ENCODE measurements around the gene PRPF18.

Gene PRPF18

GRCh38 chr10:13587391-13587790, 626 bp downstream of the PRPF18 start:
- Histone ChIP-seq H4K20me1 (ENCODE audit: insufficient read depth, low read length) (peaks cover 9% of the 10 kb centered on the region; the same call in 1 of the 2 replicates), H3K4me2 (ENCODE audit: insufficient read depth, low read length) (peak overlapping the region; percentile 95), H3K4me1 (ENCODE audit: insufficient read depth, low read length) (peaks cover 31% of the 10 kb centered on the region), H3K36me3 (ENCODE audit: insufficient read depth, low read length) (peaks cover 6% of the 10 kb centered on the region), H3K27ac (ENCODE audit: low read length) (peak overlapping the region; percentile 87), H3K4me3 (ENCODE audit: low read depth in 1 of 2, low read length in 2 of 2) (peak overlapping the region; percentile 89 to 98), H3K27me3 (ENCODE audit: insufficient read depth, low read length, poor library complexity) (peaks cover 5% of the 10 kb centered on the region), H3K79me2 (ENCODE audit: insufficient read depth, low read length) (peaks cover 51% of the 10 kb centered on the region), H3K9ac (ENCODE audit: low read depth, low read length) (peak overlapping the region; percentile 79), H3K9me3 (ENCODE audit: insufficient read depth, low read length, severe bottlenecking) (no peaks in the 10 kb centered on the region), H2AFZ (ENCODE audit: low read depth, low read length) (peak overlapping the region; percentile 99)
- DNase-seq (peak; percentile 8), ATAC-seq (ENCODE audit: insufficient read depth, low read depth) (no peak)
- TF ChIP-seq EZH2 (IDR thresholded peaks at IDR 0.05; ENCODE audit: borderline replicate concordance, low read depth, low read length, severe bottlenecking): no peak
- TF ChIP-seq CTCF (IDR thresholded peaks at IDR 0.05; ENCODE audit: borderline replicate concordance, extremely low read depth, low read length, poor library complexity, severe bottlenecking): no peak

- H3K9ac ChIP-seq (ENCODE audit: low read depth, low read length): no peak overlapping the region
- H4K20me1 ChIP-seq (ENCODE audit: insufficient read depth, low read length): peaks cover 16% of the 10 kb centered on the region; the same call in 1 of the 2 replicates
- no peak overlapping the region for H3K4me3 ChIP-seq (ENCODE audit: low read depth in 1 of 2, low read length in 2 of 2)
- H3K79me2 ChIP-seq (ENCODE audit: insufficient read depth, low read length): peaks cover 64% of the 10 kb centered on the region
- H3K4me2 ChIP-seq (ENCODE audit: insufficient read depth, low read length): peak overlapping the region; percentile 95
- DNase-seq (no peak), ATAC-seq (ENCODE audit: insufficient read depth, low read depth) (no peak)
- peaks cover 31% of the 10 kb centered on the region for H3K4me1 ChIP-seq (ENCODE audit: insufficient read depth, low read length)
- no peak overlapping the region for H3K27ac ChIP-seq (ENCODE audit: low read length)
- H3K36me3 ChIP-seq (ENCODE audit: insufficient read depth, low read length): peaks cover 19% of the 10 kb centered on the region
- no peak for TF ChIP-seq EZH2 (IDR thresholded peaks at IDR 0.05; ENCODE audit: borderline replicate concordance, low read depth, low read length, severe bottlenecking)
- no peaks in the 10 kb centered on the region for H3K9me3 ChIP-seq (ENCODE audit: insufficient read depth, low read length, severe bottlenecking)
- no peak overlapping the region for H2AFZ ChIP-seq (ENCODE audit: low read depth, low read length)
- H3K27me3 ChIP-seq (ENCODE audit: insufficient read depth, low read length, poor library complexity): no peaks in the 10 kb centered on the region
Observed at GRCh38 chr10:13589316-13589715, 2.6 kb downstream of the PRPF18 start.

GRCh38 chr10:13590886-13591285, 4.1 kb downstream of the PRPF18 start:
- Histone ChIP-seq H3K4me1 (ENCODE audit: insufficient read depth, low read length) (peaks cover 31% of the 10 kb centered on the region), H3K9me3 (ENCODE audit: insufficient read depth, low read length, severe bottlenecking) (no peaks in the 10 kb centered on the region), H3K36me3 (ENCODE audit: insufficient read depth, low read length) (peaks cover 19% of the 10 kb centered on the region), H2AFZ (ENCODE audit: low read depth, low read length) (no peak overlapping the region), H3K27ac (ENCODE audit: low read length) (no peak overlapping the region), H4K20me1 (ENCODE audit: insufficient read depth, low read length) (peaks cover 16% of the 10 kb centered on the region; the same call in 1 of the 2 replicates), H3K27me3 (ENCODE audit: insufficient read depth, low read length, poor library complexity) (no peaks in the 10 kb centered on the region), H3K4me3 (ENCODE audit: low read depth in 1 of 2, low read length in 2 of 2) (no peak overlapping the region), H3K9ac (ENCODE audit: low read depth, low read length) (no peak overlapping the region), H3K4me2 (ENCODE audit: insufficient read depth, low read length) (no peak overlapping the region), H3K79me2 (ENCODE audit: insufficient read depth, low read length) (peaks cover 74% of the 10 kb centered on the region)
- ATAC-seq (ENCODE audit: insufficient read depth, low read depth): no peak
- DNase-seq: no peak
- TF ChIP-seq EZH2 (IDR thresholded peaks at IDR 0.05; ENCODE audit: borderline replicate concordance, low read depth, low read length, severe bottlenecking): no peak
- TF ChIP-seq CTCF (IDR thresholded peaks at IDR 0.05; ENCODE audit: borderline replicate concordance, extremely low read depth, low read length, poor library complexity, severe bottlenecking): no peak

GRCh38 chr10:13592306-13592705, 5.5 kb downstream of the PRPF18 start:
- Histone ChIP-seq H3K36me3 (ENCODE audit: insufficient read depth, low read length) (peaks cover 19% of the 10 kb centered on the region), H3K9me3 (ENCODE audit: insufficient read depth, low read length, severe bottlenecking) (no peaks in the 10 kb centered on the region), H3K27me3 (ENCODE audit: insufficient read depth, low read length, poor library complexity) (no peaks in the 10 kb centered on the region), H3K4me1 (ENCODE audit: insufficient read depth, low read length) (peaks cover 24% of the 10 kb centered on the region), H3K4me2 (ENCODE audit: insufficient read depth, low read length) (no peak overlapping the region), H3K9ac (ENCODE audit: low read depth, low read length) (no peak overlapping the region), H4K20me1 (ENCODE audit: insufficient read depth, low read length) (peaks cover 12% of the 10 kb centered on the region; the same call in 1 of the 2 replicates), H3K27ac (ENCODE audit: low read length) (no peak overlapping the region), H3K4me3 (ENCODE audit: low read depth in 1 of 2, low read length in 2 of 2) (no peak overlapping the region), H3K79me2 (ENCODE audit: insufficient read depth, low read length) (peaks cover 70% of the 10 kb centered on the region), H2AFZ (ENCODE audit: low read depth, low read length) (no peak overlapping the region)
- DNase-seq (no peak), ATAC-seq (ENCODE audit: insufficient read depth, low read depth) (no peak)
- TF ChIP-seq CTCF (IDR thresholded peaks at IDR 0.05; ENCODE audit: borderline replicate concordance, extremely low read depth, low read length, poor library complexity, severe bottlenecking) (no peak), EZH2 (IDR thresholded peaks at IDR 0.05; ENCODE audit: borderline replicate concordance, low read depth, low read length, severe bottlenecking) (no peak)

Data from DND-41 (cell line).